NCI-H1436 treated with DMSO at 0.1 percent for 48 hours (cell line): ENCODE results near the gene OR52A1.

Experiments used
- DNase-seq: peaks from one replicate; lab custom pipeline; 2025; lab: John Stamatoyannopoulos, UW

OR52A1 gene

GRCh38 chr11:5131584-5132335 lies 22.8 kb downstream of the OR52A1 start:
- DNase-seq: no peak

GRCh38 chr11:5129457-5129877 lies 25.1 kb downstream of the OR52A1 start:
- DNase-seq: no peak

- DNase-seq: no peak
Measured at GRCh38 chr11:5124891-5125620, 29.5 kb downstream of the OR52A1 start.

GRCh38 chr11:5123802-5124521 lies 30.6 kb downstream of the OR52A1 start:
- no peak for DNase-seq

GRCh38 chr11:5118893-5119292 lies 35.7 kb downstream of the OR52A1 start:
- DNase-seq: no peak

- no peak for DNase-seq
Measured at GRCh38 chr11:5117588-5117987, 37.0 kb downstream of the OR52A1 start.

- no peak for DNase-seq
Measured at GRCh38 chr11:5115339-5115738, 39.2 kb downstream of the OR52A1 start.

GRCh38 chr11:5107285-5107684 lies 47.3 kb downstream of the OR52A1 start:
- DNase-seq: no peak

GRCh38 chr11:5103066-5103465 lies 51.5 kb downstream of the OR52A1 start:
- DNase-seq: no peak

GRCh38 chr11:5102246-5102645 lies 52.3 kb downstream of the OR52A1 start:
- no peak for DNase-seq

GRCh38 chr11:5096011-5096410 lies 58.5 kb downstream of the OR52A1 start:
- DNase-seq: no peak
